HK-2 (cell line): ENCODE data around the gene CAB39.

ENCODE experiments used
- DNase-seq: peaks from one replicate; pipeline ENCODE4 v3.0.0-alpha.2; 2018; ENCODE audit not compliant: unreplicated experiment

The CAB39 gene

DNA sequence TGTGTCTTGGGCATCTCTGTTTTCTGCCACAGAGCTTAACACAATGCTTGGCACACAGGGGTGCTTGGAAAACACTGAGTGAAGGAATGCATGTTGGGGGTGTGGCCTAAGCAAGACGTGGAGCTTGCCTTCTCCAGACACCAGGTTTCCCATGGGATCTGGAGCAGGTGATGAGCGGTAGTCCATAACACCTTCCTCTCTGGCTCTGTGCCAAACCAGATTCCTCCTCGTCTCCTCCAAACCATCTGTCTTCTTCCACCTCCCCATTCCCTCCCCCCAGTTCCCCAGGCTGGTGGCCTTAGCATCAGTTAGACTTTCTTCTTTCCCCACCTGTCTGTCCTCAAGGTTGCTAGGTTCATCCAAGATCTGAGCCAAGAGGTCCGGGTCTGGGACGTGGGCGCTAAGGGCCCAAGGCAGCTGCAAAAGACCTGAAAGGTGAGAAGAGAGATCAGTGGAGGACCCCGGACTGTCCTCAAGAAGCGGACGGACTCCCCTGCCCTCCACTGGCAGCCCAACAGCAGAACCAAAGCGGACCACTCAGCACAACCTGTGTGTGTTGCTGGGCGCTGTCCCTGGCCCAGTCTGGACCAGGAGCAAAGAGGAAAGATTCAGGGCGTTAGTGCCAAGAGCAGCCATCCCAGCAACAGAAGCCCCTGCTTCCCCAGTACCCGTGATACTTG, 150.9 kb downstream of the CAB39 start:
- no peak for DNase-seq

DNA sequence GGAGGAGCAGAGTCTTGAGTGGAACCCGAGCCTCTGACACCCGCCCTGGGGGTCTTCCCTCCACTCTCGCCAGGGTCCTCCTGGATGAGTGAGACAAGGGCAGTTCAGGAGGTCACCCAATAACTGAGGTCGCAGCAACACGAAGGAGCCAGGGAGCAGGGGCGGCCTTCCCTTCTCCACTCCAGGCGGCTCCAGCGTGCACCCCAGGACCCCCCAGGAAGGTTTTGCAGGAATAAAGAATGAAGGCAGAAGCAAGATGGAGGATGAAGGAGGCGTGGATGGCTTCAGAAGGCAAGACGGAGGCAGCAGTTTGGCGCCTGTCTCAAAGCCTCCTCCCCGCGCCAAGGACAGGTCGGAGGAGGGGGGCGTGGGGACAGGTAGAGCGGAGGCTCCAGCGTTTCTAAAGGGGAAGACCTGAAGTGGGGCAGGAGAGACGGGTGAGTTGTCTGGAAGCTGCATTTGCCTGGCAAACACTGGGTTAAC, 151.5 kb downstream of the CAB39 start:
- no peak for DNase-seq

DNA sequence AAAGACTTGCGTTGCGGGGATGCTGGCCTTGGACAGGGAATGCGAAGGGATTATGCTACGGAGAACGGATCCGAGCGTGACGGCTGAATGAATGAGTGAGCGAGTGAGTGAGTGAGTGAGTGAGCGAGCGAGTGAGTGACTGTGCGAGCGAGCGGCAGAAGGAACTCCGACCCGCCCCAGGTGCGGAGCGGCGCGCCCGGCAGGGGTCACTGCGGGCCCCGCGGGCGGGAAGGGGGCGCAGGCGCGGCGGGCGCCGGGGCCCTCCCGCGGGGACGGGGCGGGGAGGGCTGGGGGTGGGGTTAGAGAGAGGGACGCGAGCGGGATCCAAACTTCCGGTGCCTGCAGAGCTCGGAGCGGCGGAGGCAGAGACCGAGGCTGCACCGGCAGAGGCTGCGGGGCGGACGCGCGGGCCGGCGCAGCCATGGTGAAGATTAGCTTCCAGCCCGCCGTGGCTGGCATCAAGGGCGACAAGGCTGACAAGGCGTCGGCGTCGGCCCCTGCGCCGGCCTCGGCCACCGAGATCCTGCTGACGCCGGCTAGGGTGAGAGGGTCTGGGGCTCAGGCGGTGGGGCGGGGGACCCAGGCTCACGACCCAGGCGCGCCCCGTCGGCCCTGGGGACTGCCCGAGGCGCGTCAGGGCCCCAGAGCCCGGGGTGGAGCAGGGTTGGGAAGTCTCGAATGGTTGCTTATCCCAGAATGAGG, 152.1 kb downstream of the CAB39 start, which contains the start of gene ITM2C:
Gene ITM2C (plus strand): TSS at position 338 of the 702 bp plus-strand sequence. CDS start 84 bp downstream, at position 422.
- peak; percentile 78 for DNase-seq

DNA sequence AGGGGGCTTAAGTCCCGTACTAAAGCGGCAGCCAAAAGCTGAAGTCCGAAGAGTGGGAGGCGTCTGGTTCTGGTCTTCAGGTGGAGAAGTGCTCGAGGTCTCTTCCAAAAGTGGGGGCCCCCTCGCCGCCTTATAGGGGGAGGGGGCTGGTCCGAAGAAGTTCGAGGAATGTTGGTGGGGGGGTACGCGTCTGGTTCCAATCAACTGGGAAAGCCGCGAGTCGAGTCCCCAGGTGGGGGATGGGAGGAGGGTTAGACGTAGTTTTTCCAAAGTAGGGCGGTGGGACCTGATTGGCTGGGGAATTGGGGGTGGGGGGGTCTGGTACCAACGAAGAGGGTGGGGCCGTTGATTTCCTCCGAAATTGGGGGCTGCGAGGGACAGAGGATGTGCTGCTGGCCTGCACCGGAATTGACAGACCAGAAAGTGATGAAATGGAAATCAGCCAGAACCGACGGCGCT, 152.7 kb downstream of the CAB39 start:
- DNase-seq = no peak

DNA sequence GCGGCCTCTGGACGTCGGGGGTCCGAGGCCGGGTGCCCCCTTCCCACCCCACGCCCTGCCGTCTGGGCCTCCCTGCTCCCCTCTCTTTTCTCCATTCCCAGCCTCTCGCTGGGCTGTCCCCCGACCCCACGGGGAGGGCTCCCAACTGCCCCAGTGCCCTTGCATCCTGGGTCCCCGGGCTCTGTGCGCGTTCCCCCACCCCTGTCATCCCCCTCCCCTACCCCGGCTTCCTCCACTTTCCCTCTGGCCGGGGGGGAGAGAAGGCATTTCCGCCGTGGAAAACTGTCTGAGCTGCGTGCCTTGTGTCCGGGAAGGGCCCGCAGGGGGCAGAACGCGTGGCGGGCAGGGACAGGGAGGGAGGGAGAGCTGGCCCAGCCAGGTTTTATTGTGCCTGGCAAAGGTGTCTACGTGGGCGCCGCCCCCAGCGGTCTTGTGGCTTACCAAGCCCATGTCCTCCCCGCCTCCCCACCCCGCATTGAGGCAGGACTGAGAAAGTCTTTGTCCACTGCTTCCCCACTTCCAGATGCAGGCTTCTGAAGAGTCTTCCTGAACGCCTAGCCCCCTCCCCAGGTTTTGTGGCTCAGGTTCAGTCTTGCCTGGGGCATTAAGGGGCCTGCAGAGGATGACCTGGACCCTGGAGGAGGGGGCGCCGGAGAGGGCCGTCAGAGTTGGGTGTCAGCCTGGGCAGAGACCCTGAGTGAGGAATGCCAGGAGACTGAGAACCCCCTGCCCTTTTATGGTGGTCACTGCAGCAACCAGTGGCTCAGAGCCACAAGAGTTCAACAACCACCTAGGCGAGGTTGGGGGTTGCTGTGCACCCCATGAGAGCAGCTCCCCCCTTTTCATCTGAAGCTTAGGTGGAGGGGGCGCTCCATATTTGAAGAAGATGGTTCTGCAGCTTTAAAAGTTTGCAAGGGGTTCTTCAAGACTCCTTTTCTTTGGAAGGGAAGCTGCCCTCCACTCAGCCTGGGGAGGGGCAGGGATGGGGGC, 153.4 kb downstream of the CAB39 start:
- peak; percentile 32 for DNase-seq

DNA sequence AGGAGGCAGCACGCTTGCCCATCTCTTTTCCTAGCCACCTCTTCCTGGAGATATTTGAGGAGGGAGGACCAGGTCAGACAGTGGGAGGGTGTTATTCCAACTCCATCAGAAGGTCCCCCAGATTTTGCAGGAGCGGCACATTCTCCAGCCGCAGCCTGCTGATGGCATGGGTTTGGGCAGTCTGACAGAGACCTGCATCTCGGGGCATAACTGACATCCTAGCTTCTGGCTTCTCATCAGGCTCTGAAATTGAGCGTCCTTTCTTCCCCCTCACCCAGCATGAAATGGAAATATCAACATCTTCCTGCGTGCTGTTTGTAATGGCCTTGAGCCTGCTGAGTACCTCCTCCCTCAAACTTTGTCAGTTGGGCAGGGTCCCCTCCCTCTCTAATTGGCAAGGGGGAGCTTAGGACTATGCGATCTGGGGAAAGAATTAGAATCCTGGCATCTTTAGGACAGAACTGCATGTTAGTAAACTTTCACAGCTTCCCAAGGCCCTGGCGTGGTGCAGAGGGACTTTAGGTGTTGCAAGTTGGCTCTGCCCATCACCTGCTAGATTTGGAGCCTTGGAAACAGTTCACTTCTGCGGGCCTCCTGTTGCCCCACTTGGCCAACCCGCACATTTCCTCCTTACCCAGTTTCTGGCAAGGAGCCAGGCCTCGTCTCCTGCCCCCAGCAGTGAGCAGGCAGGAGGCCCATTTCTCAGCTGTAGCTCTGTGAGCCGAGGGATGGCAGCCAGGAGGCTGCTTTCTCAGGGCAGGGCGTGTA, 154.3 kb downstream of the CAB39 start:
- DNase-seq = peak; percentile 44

DNA sequence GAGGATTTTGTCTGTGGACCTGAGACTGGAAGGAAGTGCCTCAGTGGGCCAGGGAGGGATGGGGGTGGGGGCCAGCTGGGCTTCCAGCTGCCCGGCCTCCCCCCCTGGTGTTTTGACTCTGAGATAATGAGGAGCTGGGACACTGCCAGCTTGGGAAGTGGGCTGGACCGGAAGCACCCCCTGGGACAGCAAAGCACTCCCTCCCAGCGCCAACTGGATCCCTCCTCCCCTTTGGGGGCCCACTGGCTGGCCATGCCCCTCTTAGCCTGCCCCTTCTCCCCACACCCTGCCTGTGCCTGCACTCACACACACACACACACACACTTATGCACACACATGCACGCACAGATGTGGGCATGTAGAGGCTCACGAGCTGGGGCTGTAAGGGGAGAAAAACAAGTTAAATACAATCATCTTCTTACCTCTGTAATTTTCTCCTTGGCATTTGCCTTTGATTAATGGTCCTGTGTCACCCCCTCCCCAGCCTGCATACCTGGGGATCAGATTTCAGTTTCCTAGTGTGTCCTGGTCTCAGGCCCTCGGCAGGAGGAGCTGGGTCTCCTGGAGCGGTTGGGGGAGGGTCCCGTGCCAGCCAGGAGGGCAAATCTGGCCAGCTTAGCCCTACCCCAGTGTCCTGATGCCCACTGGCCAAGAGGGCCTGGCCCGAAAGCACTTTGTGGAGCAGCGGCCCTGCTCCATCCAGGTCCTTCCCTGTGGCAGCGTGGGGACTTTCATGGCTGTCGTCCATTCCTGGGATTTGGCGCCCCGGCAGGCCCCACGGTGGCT, 155.7 kb downstream of the CAB39 start:
- DNase-seq = no peak

DNA sequence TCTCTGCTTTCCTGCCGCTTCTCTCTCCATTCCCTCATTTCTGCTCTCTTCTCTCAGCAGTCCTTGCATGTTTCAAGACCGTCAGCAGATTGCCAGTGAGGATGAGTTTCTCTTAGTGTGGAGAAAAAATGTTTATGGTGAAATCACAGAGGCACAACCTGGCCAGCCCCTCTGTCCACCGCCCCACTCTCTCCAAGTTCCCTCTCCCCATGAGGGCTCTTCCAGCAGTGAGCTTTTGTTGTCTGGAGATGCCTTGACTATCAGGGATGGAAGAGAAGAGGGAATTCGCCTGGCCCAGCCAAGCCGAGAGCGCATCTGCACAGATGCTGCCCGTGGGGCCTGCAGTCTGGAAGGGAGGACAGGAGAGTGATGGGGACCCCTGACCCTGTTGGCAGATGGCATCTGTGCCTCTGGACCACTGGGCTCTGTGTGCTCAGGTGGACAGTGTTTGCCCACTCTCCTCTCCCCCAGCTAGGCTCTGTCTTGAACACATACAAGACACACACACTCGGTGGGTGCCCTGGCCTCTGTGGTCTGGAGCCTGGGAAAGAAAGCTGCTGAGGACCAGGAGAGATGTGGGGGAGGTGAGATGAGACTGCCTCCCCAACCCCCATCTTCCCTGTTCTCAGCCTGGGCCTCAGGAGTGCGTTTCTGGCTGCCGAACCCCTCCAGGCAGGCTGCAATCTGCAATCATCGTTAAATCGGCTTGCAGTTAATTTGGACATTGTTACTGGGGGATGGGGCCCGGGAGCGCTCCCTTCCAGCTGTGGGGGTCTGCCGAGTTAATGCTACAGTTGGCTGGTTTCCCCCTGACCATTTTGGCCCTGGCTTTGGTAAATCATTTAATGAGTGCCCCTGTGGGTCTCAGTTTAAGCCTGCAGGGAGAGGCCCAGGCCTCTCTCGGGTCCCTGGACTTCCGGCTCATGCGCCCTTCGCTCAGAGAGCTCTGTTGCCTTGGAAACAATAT, 156.6 kb downstream of the CAB39 start:
- no peak for DNase-seq

DNA sequence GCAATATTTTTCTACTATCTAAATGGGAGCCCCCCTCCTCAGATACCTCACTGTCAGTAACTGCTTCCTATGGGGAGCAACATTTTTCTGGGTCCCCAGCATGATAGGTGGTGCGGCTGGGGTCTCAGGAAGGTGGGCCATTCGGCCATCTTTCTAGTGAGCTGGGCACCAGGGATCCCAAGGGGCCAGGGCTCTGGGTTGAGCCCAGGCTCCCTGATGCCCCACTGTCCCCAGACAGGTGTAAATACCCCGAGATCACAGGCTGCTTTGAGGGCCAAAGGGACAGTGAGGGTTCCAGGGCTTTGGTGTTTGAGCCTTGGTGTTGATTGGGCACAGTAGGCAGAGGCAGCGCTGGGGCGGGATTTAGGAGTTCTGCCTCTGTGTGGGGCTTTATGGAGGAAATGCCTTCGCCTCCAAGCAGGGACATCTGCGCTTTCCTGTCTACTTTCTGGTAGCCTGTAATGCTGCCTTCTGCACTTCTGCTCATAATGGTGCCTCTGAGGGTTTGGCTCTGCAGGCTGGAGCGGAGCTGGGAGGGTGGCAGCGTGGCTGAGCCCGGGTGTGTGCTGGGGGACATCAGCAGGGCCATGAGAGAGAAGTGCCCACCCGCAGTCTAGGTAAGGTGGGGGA, 157.4 kb downstream of the CAB39 start:
- no peak for DNase-seq
